Measurements from ENCODE around the gene KDM2B.
A peak's percentile ranks its signal among the peaks of the same experiment; 100 is the strongest.

The KDM2B gene

GRCh38 chr12:121514184-121514742 is 66.6 kb downstream of the KDM2B start:
- Histone ChIP-seq H2BK15ac (ENCODE audit: low read depth, poor library complexity, severe bottlenecking) (no peak overlapping the region), H2AK5ac (ENCODE audit: low read length, severe bottlenecking) (no peak overlapping the region), H3K79me1 (replicated peaks; ENCODE audit: low read length, poor library complexity, severe bottlenecking) (no peaks in the 10 kb centered on the region), H3K4ac (ENCODE audit: low read depth in 1 of 2, low read length in 2 of 2) (no peak overlapping the region), H2BK120ac (ENCODE audit: low read depth, low read length) (no peak overlapping the region), H3K23ac (ENCODE audit: low read length in 2 of 2) (no peak overlapping the region), H2BK12ac (ENCODE audit: low read length in 2 of 2) (no peak overlapping the region), H3K27me3 (ENCODE audit: control insufficient read depth in 1 of 2, insufficient read depth in 1 of 2, low read length in 2 of 2) (no peaks in the 10 kb centered on the region), H4K91ac (ENCODE audit: low read length) (no peak overlapping the region), H3K4me2 (ENCODE audit: low read length, poor library complexity, severe bottlenecking) (no peak overlapping the region), H3K36me3 (ENCODE audit: control insufficient read depth in 1 of 2, insufficient read depth in 2 of 2, low read depth in 1 of 2, low read length in 2 of 2) (peaks cover 7 to 20% of the 10 kb centered on the region in 2 experiments), H3K18ac (ENCODE audit: low read depth in 1 of 2, low read length in 2 of 2) (no peak overlapping the region), H3K14ac (ENCODE audit: low read length in 2 of 2) (no peak overlapping the region), H3K4me1 (ENCODE audit: control insufficient read depth, insufficient read depth, low read depth, low read length) (peaks cover 7% of the 10 kb centered on the region), H3K9ac (ENCODE audit: low read length) (no peak overlapping the region), H3K4me3 (ENCODE audit: insufficient read depth in 1 of 2, low read depth in 1 of 2, low read length in 2 of 2) (peak overlapping the region in 1 of 2 experiments; percentile 30), H2BK5ac (ENCODE audit: low read depth, low read length, poor library complexity, severe bottlenecking) (no peak overlapping the region), H4K8ac (ENCODE audit: low read length) (no peak overlapping the region), H3K9me3 (ENCODE audit: control insufficient read depth, low read length) (no peaks in the 10 kb centered on the region), H3K27ac (ENCODE audit: low read length, poor library complexity, severe bottlenecking) (no peak overlapping the region), H2AFZ (ENCODE audit: low read depth, low read length) (no peak overlapping the region)
- no peak for DNase-seq
- 93% methylated on average over 16 of the region's 16 CpGs for WGBS

- Histone ChIP-seq H3K36me3 (ENCODE audit: control insufficient read depth in 1 of 2, insufficient read depth in 2 of 2, low read depth in 1 of 2, low read length in 2 of 2) (peaks cover 6 to 20% of the 10 kb centered on the region in 2 experiments), H4K91ac (ENCODE audit: low read length) (no peak overlapping the region), H4K8ac (ENCODE audit: low read length) (no peak overlapping the region), H3K9me3 (ENCODE audit: control insufficient read depth, low read length) (no peaks in the 10 kb centered on the region), H2BK120ac (ENCODE audit: low read depth, low read length) (no peak overlapping the region), H3K4me2 (ENCODE audit: low read length, poor library complexity, severe bottlenecking) (no peak overlapping the region), H3K23ac (ENCODE audit: low read length in 2 of 2) (no peak overlapping the region), H3K9ac (ENCODE audit: low read length) (no peak overlapping the region), H3K27ac (ENCODE audit: low read length, poor library complexity, severe bottlenecking) (no peak overlapping the region), H2BK15ac (ENCODE audit: low read depth, poor library complexity, severe bottlenecking) (no peak overlapping the region), H3K18ac (ENCODE audit: low read depth in 1 of 2, low read length in 2 of 2) (no peak overlapping the region), H3K27me3 (ENCODE audit: control insufficient read depth in 1 of 2, insufficient read depth in 1 of 2, low read length in 2 of 2) (no peaks in the 10 kb centered on the region), H3K79me1 (replicated peaks; ENCODE audit: low read length, poor library complexity, severe bottlenecking) (no peaks in the 10 kb centered on the region), H2BK5ac (ENCODE audit: low read depth, low read length, poor library complexity, severe bottlenecking) (no peak overlapping the region), H2AFZ (ENCODE audit: low read depth, low read length) (no peak overlapping the region), H2AK5ac (ENCODE audit: low read length, severe bottlenecking) (no peak overlapping the region), H3K4me3 (ENCODE audit: insufficient read depth in 1 of 2, low read depth in 1 of 2, low read length in 2 of 2) (no peak overlapping the region), H2BK12ac (ENCODE audit: low read length in 2 of 2) (no peak overlapping the region), H3K14ac (ENCODE audit: low read length in 2 of 2) (no peak overlapping the region), H3K4ac (ENCODE audit: low read depth in 1 of 2, low read length in 2 of 2) (no peak overlapping the region), H3K4me1 (ENCODE audit: control insufficient read depth, insufficient read depth, low read depth, low read length) (peaks cover 7% of the 10 kb centered on the region)
- 82% methylated on average over 17 of the region's 17 CpGs for WGBS
- no peak for DNase-seq
Measured at GRCh38 chr12:121513464-121514183, 67.2 kb downstream of the KDM2B start.

GRCh38 chr12:121512561-121512960 is 68.3 kb downstream of the KDM2B start:
- Histone ChIP-seq H2AFZ (ENCODE audit: low read depth, low read length) (no peak overlapping the region), H3K9ac (ENCODE audit: low read length) (no peak overlapping the region), H3K4ac (ENCODE audit: low read depth in 1 of 2, low read length in 2 of 2) (no peak overlapping the region), H3K4me2 (ENCODE audit: low read length, poor library complexity, severe bottlenecking) (no peak overlapping the region), H2BK120ac (ENCODE audit: low read depth, low read length) (no peak overlapping the region), H3K36me3 (ENCODE audit: control insufficient read depth in 1 of 2, insufficient read depth in 2 of 2, low read depth in 1 of 2, low read length in 2 of 2) (peaks cover 10 to 19% of the 10 kb centered on the region in 2 experiments), H3K27me3 (ENCODE audit: control insufficient read depth in 1 of 2, insufficient read depth in 1 of 2, low read length in 2 of 2) (no peaks in the 10 kb centered on the region), H3K9me3 (ENCODE audit: control insufficient read depth, low read length) (no peaks in the 10 kb centered on the region), H3K18ac (ENCODE audit: low read depth in 1 of 2, low read length in 2 of 2) (no peak overlapping the region), H4K8ac (ENCODE audit: low read length) (no peak overlapping the region), H2BK15ac (ENCODE audit: low read depth, poor library complexity, severe bottlenecking) (no peak overlapping the region), H2BK5ac (ENCODE audit: low read depth, low read length, poor library complexity, severe bottlenecking) (no peak overlapping the region), H4K91ac (ENCODE audit: low read length) (no peak overlapping the region), H3K23ac (ENCODE audit: low read length in 2 of 2) (no peak overlapping the region), H3K14ac (ENCODE audit: low read length in 2 of 2) (no peak overlapping the region), H3K4me3 (ENCODE audit: insufficient read depth in 1 of 2, low read depth in 1 of 2, low read length in 2 of 2) (no peak overlapping the region), H3K27ac (ENCODE audit: low read length, poor library complexity, severe bottlenecking) (no peak overlapping the region), H3K4me1 (ENCODE audit: control insufficient read depth, insufficient read depth, low read depth, low read length) (peaks cover 7% of the 10 kb centered on the region), H2AK5ac (ENCODE audit: low read length, severe bottlenecking) (no peak overlapping the region), H3K79me1 (replicated peaks; ENCODE audit: low read length, poor library complexity, severe bottlenecking) (no peaks in the 10 kb centered on the region), H2BK12ac (ENCODE audit: low read length in 2 of 2) (no peak overlapping the region)
- no peak for DNase-seq
- 89% methylated on average over 12 of the region's 12 CpGs for WGBS

- Histone ChIP-seq H4K8ac (ENCODE audit: low read length) (no peak overlapping the region), H3K9ac (ENCODE audit: low read length) (no peak overlapping the region), H3K27ac (ENCODE audit: low read length, poor library complexity, severe bottlenecking) (peak overlapping the region; percentile 22), H3K14ac (ENCODE audit: low read length in 2 of 2) (no peak overlapping the region), H2AK5ac (ENCODE audit: low read length, severe bottlenecking) (no peak overlapping the region), H3K27me3 (ENCODE audit: control insufficient read depth in 1 of 2, insufficient read depth in 1 of 2, low read length in 2 of 2) (no peaks in the 10 kb centered on the region), H4K91ac (ENCODE audit: low read length) (no peak overlapping the region), H3K79me1 (replicated peaks; ENCODE audit: low read length, poor library complexity, severe bottlenecking) (no peaks in the 10 kb centered on the region), H3K23ac (ENCODE audit: low read length in 2 of 2) (no peak overlapping the region), H2BK12ac (ENCODE audit: low read length in 2 of 2) (no peak overlapping the region), H3K4me3 (ENCODE audit: insufficient read depth in 1 of 2, low read depth in 1 of 2, low read length in 2 of 2) (no peak overlapping the region), H2AFZ (ENCODE audit: low read depth, low read length) (no peak overlapping the region), H3K4me1 (ENCODE audit: control insufficient read depth, insufficient read depth, low read depth, low read length) (peaks cover 7% of the 10 kb centered on the region), H3K18ac (ENCODE audit: low read depth in 1 of 2, low read length in 2 of 2) (no peak overlapping the region), H3K36me3 (ENCODE audit: control insufficient read depth in 1 of 2, insufficient read depth in 2 of 2, low read depth in 1 of 2, low read length in 2 of 2) (peaks cover 10 to 19% of the 10 kb centered on the region in 2 experiments), H2BK15ac (ENCODE audit: low read depth, poor library complexity, severe bottlenecking) (no peak overlapping the region), H3K9me3 (ENCODE audit: control insufficient read depth, low read length) (no peaks in the 10 kb centered on the region), H3K4ac (ENCODE audit: low read depth in 1 of 2, low read length in 2 of 2) (no peak overlapping the region), H3K4me2 (ENCODE audit: low read length, poor library complexity, severe bottlenecking) (no peak overlapping the region), H2BK120ac (ENCODE audit: low read depth, low read length) (no peak overlapping the region), H2BK5ac (ENCODE audit: low read depth, low read length, poor library complexity, severe bottlenecking) (no peak overlapping the region)
- 92% methylated on average over 12 of the region's 12 CpGs for WGBS
- no peak for DNase-seq
Measured at GRCh38 chr12:121511916-121512315, 68.9 kb downstream of the KDM2B start.
